ENCODE measurements around the gene CECR2.

The CECR2 gene

GRCh38 chr22:17580441-17581031, 211.3 kb downstream of the CECR2 start:
- intact Hi-C loops (cut with DNase I) = no loop called here
- DNase-seq = no peak

GRCh38 chr22:17581056-17581455, 211.8 kb downstream of the CECR2 start:
- intact Hi-C loops (cut with DNase I) = no loop called here

GRCh38 chr22:17581631-17582030, 212.4 kb downstream of the CECR2 start:
- intact Hi-C loops (cut with DNase I) = no loop called here
- DNase-seq = no peak

More at GRCh38 chr22:17581056-17581455, 211.8 kb downstream of the CECR2 start:
- DNase-seq = peak in 2 of 42 donors; percentile 29 to 35

- intact Hi-C loops (cut with DNase I) = no loop called here
- DNase-seq = no peak
Measured at GRCh38 chr22:17583151-17583550, 213.9 kb downstream of the CECR2 start.

- peak in 2 of 42 donors; percentile 1 to 11 for DNase-seq
- intact Hi-C loops (cut with DNase I) = no loop called here
Measured at GRCh38 chr22:17586831-17587440, 217.7 kb downstream of the CECR2 start.

- intact Hi-C loops (cut with DNase I) = no loop called here
- DNase-seq = peak in 3 of 42 donors; percentile 8 to 32 (median 12)
Measured at GRCh38 chr22:17587629-17588028, 218.4 kb downstream of the CECR2 start.

- intact Hi-C loops (cut with DNase I) = no loop called here
- peak in 2 of 42 donors; percentile 5 to 29 for DNase-seq
Measured at GRCh38 chr22:17588606-17589005, 219.3 kb downstream of the CECR2 start.

GRCh38 chr22:17589810-17590375, 220.6 kb downstream of the CECR2 start:
- DNase-seq = peak in 4 of 42 donors; percentile 10 to 34 (median 16)
- intact Hi-C loops (cut with DNase I) = no loop called here

- DNase-seq = peak in 2 of 42 donors; percentile 5 to 22
- intact Hi-C loops (cut with DNase I) = no loop called here
Measured at GRCh38 chr22:17590586-17590985, 221.3 kb downstream of the CECR2 start.

GRCh38 chr22:17592201-17592600, 222.9 kb downstream of the CECR2 start:
- peak in 3 of 42 donors; percentile 4 to 32 (median 26) for DNase-seq
- intact Hi-C loops (cut with DNase I) = no loop called here

- intact Hi-C loops (cut with DNase I) = no loop called here
- peak in 1 of 42 donors; percentile 22 for DNase-seq
Measured at GRCh38 chr22:17596226-17596625, 227.0 kb downstream of the CECR2 start.

- DNase-seq = no peak
- intact Hi-C loops (cut with DNase I) = no loop called here
Measured at GRCh38 chr22:17597217-17597616, 228.0 kb downstream of the CECR2 start.

- DNase-seq = no peak
- intact Hi-C loops (cut with DNase I) = no loop called here
Measured at GRCh38 chr22:17598318-17598717, 229.1 kb downstream of the CECR2 start.

- no peak for DNase-seq
- intact Hi-C loops (cut with DNase I) = no loop called here
Measured at GRCh38 chr22:17601031-17601430, 231.8 kb downstream of the CECR2 start.

- intact Hi-C loops (cut with DNase I) = no loop called here
- no peak for DNase-seq
Measured at GRCh38 chr22:17603668-17604067, 234.4 kb downstream of the CECR2 start.

GRCh38 chr22:17606496-17606895, 237.2 kb downstream of the CECR2 start:
- DNase-seq = no peak
- intact Hi-C loops (cut with DNase I) = no loop called here
